ENCODE data around the gene AQP5.

GRCh38 chr12:49941556-49942511 is 19.8 kb upstream of the AQP5 start:
- TF ChIP-seq, protein P1, sequence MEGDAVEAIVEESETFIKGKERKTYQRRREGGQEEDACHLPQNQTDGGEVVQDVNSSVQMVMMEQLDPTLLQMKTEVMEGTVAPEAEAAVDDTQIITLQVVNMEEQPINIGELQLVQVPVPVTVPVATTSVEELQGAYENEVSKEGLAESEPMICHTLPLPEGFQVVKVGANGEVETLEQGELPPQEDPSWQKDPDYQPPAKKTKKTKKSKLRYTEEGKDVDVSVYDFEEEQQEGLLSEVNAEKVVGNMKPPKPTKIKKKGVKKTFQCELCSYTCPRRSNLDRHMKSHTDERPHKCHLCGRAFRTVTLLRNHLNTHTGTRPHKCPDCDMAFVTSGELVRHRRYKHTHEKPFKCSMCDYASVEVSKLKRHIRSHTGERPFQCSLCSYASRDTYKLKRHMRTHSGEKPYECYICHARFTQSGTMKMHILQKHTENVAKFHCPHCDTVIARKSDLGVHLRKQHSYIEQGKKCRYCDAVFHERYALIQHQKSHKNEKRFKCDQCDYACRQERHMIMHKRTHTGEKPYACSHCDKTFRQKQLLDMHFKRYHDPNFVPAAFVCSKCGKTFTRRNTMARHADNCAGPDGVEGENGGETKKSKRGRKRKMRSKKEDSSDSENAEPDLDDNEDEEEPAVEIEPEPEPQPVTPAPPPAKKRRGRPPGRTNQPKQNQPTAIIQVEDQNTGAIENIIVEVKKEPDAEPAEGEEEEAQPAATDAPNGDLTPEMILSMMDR (IDR thresholded peaks at IDR 0.05) = no peak
- no peak for TF ChIP-seq POLR2A (IDR thresholded peaks at IDR 0.05)
- TF ChIP-seq EP300 (IDR thresholded peaks at IDR 0.05) = no peak
